ENCODE measurements around the gene NAGPA.

Gene NAGPA

GRCh38 chr16:5027086-5027485, 6.6 kb downstream of the NAGPA start:
- DNase-seq: no peak

GRCh38 chr16:5026664-5027063, 7.1 kb downstream of the NAGPA start:
- no peak for DNase-seq

GRCh38 chr16:5025171-5025632, 8.5 kb downstream of the NAGPA start:
- DNase-seq: no peak

GRCh38 chr16:5024632-5025031, 9.1 kb downstream of the NAGPA start:
- DNase-seq: no peak

- DNase-seq: no peak
Measured at GRCh38 chr16:5022521-5022920, 11.2 kb downstream of the NAGPA start.

GRCh38 chr16:5020551-5020950, 13.2 kb downstream of the NAGPA start:
- no peak for DNase-seq

- DNase-seq: no peak
Measured at GRCh38 chr16:5019775-5020174, 14.0 kb downstream of the NAGPA start.

- DNase-seq: no peak
Measured at GRCh38 chr16:5018793-5019192, 14.9 kb downstream of the NAGPA start.

- DNase-seq: no peak
Measured at GRCh38 chr16:5017678-5017969, 16.1 kb downstream of the NAGPA start.

GRCh38 chr16:5016967-5017677, 16.6 kb downstream of the NAGPA start:
- DNase-seq: no peak

- DNase-seq: no peak
Measured at GRCh38 chr16:5015887-5016286, 17.8 kb downstream of the NAGPA start.

- no peak for DNase-seq
Measured at GRCh38 chr16:5015351-5015750, 18.4 kb downstream of the NAGPA start.

GRCh38 chr16:5012887-5013286, 20.8 kb downstream of the NAGPA start:
- DNase-seq: no peak

- no peak for DNase-seq
Measured at GRCh38 chr16:5011637-5012036, 22.1 kb downstream of the NAGPA start.

- no peak for DNase-seq
Measured at GRCh38 chr16:5010576-5011329, 23.0 kb downstream of the NAGPA start.

GRCh38 chr16:5008311-5008731, 25.4 kb downstream of the NAGPA start:
- no peak for DNase-seq

- DNase-seq: no peak
Measured at GRCh38 chr16:5007256-5007655, 26.5 kb downstream of the NAGPA start.

GRCh38 chr16:5006348-5007193, 27.2 kb downstream of the NAGPA start:
- no peak for DNase-seq

- DNase-seq: no peak
Measured at GRCh38 chr16:5005916-5006315, 27.8 kb downstream of the NAGPA start.

- no peak for DNase-seq
Measured at GRCh38 chr16:5004311-5004710, 29.4 kb downstream of the NAGPA start.

- no peak for DNase-seq
Measured at GRCh38 chr16:5003828-5004227, 29.9 kb downstream of the NAGPA start.

GRCh38 chr16:5003211-5003610, 30.5 kb downstream of the NAGPA start:
- no peak for DNase-seq

GRCh38 chr16:5002699-5003143, 31.0 kb downstream of the NAGPA start:
- DNase-seq: no peak

- DNase-seq: no peak
Measured at GRCh38 chr16:5001986-5002385, 31.7 kb downstream of the NAGPA start.

Data from central memory CD4-positive, alpha-beta T cell (primary cell).